ENCODE data around the gene KIF2C. TPM values are rescaled to one million over a fixed set of nuclear protein-coding genes. Genes with fewer than 3 reads are reported as not detected.
"Not testable (repeated sequence)": the region's sequence is repeated elsewhere in the genome, so short reads cannot be mapped to it uniquely, and the experiment has no call there.

The KIF2C gene
- polyA plus RNA-seq, 4 donors, result 24.6 to 27.5 (median 26.3) TPM

DNA sequence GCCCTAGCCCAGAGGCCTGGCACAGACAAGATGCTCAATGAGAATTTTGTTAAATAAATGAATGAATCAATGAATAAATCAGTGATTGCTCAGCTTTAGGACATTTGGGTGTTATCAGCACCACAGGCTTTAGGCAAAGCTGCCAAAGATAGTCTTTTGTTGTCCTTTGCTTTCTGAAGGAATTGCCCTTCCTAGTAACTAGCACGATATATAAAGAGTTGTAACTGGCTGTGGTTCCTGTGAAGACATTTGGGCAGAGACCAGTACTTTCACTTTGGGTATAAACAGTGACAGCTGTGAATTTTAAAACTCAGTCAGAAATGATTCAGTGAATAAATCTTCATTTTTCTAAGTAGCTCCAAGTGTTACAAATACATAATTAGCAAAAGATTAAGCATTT is 22.0 kb upstream of the KIF2C start:
- no peak for DNase-seq (ENCODE audit: low read depth in 4 of 4, low spot score in 2 of 4)

DNA sequence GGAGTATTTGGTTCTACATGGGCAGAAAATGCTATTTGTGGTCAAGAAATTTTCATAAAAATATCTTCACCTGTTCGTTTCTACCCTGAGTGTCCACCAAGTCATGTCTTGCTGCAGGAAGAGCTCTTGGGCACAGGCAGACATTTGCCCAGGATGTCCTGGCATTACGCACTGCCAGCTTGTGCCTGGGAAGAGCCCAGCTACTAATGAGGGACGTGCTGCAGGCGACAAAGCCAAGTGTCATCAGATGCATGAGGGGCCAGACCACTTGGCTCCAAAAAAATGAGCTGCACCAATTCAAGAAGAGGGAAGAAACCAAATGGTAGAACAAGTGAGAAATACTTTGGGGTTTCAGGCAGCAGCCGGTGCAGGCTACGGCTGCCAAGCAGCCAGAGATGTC is 21.5 kb upstream of the KIF2C start:
- DNase-seq (ENCODE audit: low read depth in 4 of 4, low spot score in 2 of 4), result no peak

DNA sequence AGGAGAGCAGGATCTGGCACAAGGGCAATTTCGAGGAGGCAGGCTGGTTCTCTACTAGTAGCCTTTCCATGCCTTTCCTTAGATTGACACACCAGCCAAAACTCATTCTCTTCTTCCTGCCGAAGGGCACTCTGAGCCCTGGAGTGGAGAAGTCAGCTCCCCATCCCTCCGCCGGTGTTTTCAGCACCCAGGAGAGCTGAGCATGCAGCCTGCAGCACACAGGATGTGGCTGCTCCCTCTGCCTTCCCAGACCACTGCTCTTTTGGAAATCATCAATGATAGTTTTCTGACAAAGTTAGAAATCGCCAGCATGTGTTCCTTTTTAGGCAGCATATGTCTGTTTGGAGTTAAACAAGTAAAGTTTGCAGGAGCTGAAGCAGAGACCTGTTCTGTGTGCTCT is 20.3 kb upstream of the KIF2C start:
- DNase-seq (ENCODE audit: low read depth in 4 of 4, low spot score in 2 of 4), result no peak

DNA sequence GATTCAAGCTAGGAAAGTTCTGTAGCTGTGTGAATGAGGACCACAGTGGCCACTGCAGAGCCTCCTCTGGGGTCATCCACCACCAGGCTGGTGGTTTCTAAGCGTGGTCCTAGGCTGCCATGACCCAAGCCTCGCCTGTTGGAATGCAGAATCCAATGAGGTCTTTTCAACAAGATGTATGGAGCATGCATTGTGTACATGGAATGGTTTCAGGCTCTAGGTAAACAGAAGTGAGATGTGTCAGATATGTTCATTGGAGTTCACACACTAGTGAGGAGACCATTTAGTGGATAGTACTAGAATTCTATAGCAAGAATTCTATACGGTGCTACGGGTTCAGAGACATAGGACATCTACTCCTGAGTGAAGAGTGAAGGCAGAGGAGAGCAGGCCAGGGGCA is 19.4 kb upstream of the KIF2C start:
- no peak for DNase-seq (ENCODE audit: low read depth in 4 of 4, low spot score in 2 of 4)

DNA sequence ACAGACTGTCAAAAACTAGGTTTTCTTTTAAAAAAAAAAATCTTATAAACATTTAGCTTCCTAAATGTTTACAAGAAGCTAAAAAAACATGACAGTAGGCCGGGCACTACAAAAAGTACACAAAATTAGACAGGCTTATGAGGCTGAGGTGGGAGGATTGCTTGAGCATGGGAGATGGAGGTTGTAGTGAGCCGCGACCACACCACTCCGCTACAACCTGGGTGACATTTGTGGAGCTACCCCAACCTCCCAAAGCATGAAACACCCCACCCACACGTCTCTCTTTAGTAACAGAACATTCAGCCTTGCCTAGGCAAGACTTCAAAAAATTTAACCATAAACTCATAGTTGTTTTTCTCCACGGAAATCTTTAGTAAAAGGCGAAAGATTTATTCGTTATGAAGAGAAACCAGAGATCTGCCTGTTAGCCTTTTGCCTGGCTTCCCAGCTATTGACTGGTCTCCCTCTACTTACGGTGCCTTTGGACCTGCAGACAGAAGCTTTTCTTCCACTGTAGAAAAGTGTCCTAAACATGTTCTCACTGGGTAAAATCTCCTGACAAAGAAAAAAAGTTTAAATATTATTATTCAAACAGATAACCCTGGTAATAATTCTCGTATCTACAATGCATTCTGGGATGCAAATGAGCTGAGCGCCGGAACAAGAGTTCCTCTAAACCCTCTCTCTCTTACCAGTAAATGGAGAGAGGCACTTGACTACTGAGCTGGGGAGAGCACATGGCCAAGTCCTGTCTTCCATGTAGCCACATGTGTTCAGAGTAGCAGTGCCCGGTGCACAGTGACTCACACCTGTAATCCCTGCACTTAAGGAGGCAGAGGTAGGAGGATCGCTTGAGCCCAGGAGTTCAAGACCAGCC is 17.9 kb upstream of the KIF2C start:
- no peak for DNase-seq (ENCODE audit: low read depth in 4 of 4, low spot score in 2 of 4)

DNA sequence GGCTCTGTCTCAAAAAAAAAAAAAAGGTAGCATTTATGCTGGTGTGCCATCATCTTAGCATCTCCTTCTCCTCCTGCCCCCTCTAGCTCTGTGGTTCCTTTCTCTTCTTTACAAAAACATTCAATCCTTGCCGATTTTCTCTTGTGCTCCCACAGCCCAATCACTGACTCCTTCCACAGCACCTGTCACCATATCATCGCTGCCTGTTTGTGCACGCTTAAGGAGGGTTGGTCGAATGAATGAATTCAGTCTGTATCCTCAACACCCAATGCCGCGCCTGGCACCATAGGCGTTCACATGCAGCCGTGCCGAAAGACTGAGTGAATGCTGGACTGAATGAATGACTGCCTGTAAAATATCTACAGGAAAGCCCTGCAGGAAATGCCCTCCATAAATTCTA is 16.6 kb upstream of the KIF2C start:
- no peak for DNase-seq (ENCODE audit: low read depth in 4 of 4, low spot score in 2 of 4)

DNA sequence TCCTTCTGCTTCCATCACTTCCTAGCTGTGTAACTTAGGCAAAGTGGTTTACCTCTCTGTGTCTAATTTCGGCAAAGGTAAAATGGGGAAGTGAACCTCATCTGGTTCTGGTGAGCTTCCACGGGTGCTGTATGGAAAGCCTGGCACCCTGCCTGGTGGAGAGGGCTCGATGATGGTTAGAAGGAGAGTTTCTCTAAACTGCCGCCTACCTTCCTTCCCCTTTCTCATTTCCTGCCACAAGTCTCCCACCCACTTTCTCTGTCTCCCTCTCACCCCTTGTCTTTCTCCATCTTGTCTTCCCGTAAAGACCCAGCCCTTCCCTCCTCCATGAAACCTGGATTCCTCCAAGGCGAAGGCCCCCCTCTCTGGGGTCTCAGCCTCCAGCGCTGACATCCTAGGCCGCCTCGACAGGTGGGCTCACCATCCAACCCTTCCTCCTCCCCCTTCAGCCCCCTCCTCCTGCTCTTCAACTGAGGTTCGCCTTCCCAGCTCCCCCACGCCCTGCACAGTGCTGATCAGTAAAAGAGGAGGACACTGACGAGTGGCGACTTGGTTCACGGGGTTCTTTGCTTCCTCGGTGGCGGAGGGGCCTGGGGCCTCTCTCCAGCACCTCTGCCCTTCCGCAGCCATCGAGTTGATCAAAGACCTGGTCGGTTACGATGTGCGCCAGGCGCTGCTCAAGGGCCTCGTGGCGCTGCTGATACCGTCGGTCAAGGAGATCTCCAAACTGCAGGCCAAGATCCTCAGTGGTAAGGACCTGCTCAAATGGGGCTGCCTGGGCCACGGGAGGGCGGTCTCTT is 15.9 kb upstream of the KIF2C start:
- DNase-seq (ENCODE audit: low read depth in 4 of 4, low spot score in 2 of 4), result no peak

DNA sequence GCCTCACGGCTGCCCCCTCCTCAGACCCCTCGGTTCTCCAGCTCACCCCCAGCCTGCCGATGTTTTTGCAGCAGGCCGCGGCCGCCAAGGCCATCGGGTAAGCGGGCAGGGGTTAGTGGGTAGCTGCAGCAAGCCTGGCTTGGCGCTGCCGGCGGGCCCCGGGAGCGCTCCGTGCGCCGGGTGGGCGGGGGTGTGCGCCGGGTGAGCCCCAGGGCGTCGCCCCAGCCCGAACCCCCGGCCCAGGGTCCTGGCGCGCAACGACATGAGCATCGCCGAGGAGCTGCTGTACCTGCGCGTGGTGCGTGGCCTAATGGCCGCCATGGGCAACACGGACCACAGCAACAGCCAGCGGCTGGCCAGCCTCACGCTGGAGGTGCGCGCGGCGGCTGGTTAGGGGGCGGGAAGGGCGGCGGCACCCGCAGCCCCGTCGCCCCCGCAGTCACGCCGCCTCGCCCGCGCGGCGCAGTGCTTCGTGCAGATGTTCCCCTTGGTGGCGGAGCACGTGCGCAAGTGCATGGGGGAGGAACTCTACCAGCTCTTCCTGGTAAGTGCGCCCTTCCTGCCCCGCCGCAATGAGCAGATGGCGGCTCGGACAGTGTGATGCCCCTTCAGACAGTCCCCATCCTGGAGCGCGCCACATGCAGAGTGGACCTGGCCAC is 15.2 kb upstream of the KIF2C start:
- no peak for DNase-seq (ENCODE audit: low read depth in 4 of 4, low spot score in 2 of 4)

DNA sequence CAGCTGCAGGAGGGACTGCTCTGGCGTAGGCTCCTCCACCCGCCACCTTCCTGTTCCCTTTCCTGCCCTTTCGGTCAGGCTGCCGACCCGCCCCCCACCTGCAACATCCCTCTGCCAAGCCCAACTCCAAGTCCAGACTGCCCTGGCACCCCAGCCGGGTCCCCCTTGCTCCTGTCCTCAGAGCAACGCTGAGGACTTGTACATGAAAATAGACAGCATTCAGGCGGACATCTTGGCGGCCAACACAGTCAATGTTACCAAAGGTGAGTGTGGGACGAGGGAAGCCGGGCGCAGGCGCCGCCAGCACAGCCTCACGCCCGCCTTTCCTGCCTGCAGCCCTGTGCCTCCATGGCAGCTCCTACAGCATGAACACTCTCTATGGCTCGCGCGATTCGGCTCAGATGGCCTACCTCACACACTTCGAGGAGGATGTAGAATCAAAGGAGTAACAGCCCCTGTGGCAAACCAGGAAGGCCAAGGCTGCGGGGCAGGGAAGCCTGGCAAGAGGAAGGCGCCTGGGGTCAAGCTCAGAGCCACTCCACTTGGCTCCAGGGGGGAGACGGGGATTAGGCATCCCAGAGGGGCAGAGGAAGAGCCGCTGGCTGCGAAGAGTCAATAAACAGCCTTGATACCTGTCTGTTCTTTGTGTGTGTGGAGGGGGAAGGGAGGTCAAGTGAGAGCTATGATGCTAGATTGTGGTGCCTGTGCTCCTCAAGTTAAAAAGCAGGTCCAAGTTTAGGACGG is 14.5 kb upstream of the KIF2C start:
- no peak for DNase-seq (ENCODE audit: low read depth in 4 of 4, low spot score in 2 of 4)

DNA sequence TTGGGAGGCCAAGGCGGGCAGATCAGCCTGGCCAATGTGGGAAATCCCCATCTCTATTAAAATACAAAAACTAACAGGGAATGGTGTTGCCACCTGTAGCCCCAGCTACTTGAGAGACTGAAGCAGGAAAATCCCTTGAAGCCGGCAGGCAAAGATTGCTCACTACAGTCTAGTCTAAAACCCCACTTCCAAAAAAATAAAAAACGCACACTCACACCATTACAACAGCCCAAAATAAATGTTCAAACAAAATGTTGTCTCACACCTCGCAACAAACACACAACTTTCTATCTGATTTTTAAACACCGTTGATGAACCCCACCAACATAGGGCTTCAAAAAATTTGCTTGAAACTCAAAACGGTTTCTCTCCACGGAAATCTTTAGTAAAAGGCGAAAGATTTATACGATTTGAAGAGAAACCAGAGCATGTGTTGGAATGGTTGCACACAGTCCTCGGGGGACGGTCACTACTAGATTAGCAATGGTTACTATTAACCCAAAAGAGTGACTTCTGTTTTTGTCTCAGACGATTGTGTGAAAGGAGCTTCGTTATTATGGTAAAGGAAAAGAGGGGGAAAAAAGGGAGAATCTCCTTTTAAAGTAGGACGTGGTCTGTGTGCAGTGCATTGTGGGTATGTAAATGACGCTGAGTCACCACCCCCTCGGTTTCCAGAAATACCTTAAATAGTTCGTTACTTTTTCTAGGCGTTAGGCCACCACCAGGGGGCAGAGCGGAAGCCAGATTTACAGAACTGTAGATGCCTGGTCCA is 8.7 kb upstream of the KIF2C start, which contains the start of gene RNU5D-1:
Gene RNU5D-1 (minus strand): TSS at position 430 of the 772 bp plus-strand sequence.
- peak; percentile 92 to 99 (median 95) for DNase-seq (ENCODE audit: low read depth in 4 of 4, low spot score in 2 of 4)

DNA sequence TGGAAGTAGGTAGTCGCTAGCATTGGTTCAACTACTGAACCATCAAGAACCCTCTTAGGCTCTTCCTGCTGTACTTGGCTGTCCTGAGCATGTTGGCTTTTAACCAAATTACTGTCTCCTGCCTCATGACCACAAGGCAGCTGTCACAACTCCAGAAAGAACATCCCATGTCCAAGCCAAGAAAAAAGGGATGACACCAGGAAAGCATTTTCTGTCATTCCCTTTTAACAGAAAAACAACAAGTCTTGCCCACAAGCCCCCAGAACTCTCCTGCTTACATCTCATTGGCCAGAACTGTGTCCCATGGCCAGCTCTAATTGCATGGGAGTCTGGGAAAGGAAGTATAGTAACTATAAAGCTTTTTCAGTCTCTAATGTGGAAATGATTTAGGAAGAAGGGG is 6.3 kb upstream of the KIF2C start:
- DNase-seq (ENCODE audit: low read depth in 4 of 4, low spot score in 2 of 4), result no peak

DNA sequence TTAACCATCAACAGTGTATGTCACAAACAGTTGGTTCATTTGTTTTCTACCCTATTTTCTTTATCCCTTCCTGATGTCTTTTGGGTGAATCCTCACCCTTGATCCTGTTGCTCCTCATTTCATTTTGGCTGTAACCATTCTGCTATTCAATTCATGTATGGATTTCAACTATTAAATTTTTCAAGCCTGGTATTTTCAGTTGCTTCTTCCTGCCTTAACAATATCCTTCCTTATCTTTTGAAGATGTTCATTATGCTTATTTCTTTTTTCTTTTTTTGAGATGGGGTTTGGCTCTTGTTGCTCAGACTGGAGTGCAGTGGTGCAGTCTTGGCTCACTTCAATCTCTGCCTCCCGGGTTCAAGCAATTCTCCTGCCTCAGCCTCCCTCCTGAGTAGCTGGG is 5.9 kb upstream of the KIF2C start:
- DNase-seq (ENCODE audit: low read depth in 4 of 4, low spot score in 2 of 4), result no peak

DNA sequence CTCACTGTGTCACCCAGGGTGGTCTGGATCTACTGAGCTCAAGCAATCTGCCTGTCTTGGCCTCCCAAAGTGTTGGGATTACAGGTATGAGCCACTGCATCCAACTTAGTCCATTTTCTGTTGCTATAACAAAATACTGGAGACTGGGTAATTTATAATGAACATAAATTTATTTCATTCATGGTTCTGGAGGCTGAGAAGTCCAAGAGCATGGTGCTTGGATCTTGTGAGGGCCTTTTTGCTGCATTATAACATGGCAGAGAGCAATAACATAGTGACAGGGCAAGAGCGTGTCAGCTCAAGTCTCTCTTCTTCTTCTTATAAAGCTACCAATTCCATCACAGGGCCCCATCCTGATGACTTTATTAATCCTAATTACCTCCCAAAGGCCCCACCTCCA is 3.6 kb upstream of the KIF2C start:
- DNase-seq (ENCODE audit: low read depth in 4 of 4, low spot score in 2 of 4), result no peak

DNA sequence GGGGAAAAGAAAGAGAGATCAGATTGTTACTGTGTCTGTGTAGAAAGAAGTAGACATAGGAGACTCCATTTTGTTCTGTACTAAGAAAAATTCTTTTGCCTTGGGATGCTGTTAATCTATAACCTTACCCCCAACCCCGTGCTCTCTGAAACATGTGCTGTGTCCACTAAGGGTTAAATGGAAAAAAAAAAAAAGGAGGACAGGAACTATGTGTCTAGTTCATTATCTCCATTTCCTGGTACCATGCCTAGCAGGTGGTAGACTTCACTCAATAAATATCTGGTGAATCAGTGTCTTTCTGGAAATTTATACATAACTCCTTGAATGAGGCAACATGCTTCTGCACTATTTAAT is 707 bp upstream of the KIF2C start:
- not testable (repeated sequence) for DNase-seq (ENCODE audit: low read depth in 4 of 4, low spot score in 2 of 4)

DNA sequence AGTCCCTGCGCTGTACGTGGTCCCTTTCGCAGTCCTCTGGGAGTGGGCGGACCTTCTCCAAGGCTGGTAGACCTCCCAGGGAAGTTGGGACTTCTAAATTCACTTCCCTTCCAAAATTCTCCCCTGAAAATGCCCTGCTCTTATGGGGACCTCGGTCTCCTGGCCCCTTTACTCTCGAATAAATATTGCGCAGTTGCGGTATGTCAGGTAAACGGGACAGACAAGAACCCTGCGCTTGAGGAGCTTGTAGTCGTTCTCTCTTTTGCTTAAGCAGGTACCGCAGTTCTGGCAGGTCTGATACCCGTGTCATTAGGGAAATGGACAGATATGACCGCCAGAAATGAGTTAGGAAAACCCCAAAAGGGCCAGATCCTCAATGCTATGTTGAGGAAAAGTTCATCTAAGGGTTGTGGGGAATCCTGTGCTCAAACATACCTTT is 561 bp downstream of the KIF2C start:
- no peak for DNase-seq (ENCODE audit: low read depth in 4 of 4, low spot score in 2 of 4)

DNA sequence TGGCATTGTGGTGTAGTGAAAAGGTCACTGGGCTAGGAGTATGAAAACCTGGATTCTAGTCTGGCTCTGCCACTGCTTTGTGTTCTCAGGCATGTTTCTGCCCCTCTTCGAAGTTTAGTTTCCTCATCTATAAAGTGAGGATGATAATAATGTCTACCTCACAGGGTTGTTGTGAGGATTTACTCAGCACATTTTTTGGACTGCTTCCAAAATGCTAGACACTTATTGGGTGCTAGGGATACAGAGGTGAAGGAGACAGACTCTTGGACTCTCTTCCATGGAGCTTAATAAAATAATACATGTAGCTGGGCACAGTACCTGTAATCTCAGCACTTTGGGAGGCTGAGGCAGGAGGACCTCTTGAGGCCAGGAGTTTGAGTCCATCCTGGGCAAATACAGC is 3.6 kb downstream of the KIF2C start:
- no peak for DNase-seq (ENCODE audit: low read depth in 4 of 4, low spot score in 2 of 4)

DNA sequence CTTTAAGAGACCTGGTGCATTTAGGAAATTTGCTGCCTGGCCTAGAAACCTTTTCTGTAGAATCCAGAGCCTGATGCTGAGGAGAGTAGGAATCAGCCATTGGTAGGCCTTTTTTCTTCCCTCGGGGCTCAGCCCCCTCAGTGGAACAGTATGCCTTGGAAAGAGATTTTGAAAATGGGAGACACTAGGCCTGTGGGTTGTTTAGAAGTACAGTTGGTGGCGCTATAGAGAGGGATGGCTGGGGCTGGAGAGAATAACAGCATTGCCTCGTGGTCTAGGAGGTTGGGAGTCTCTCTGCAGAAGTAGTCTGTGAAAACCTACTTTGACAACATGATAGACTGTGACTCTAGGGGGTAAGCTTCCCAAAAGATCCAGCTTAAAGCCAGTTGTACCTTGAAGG is 8.2 kb downstream of the KIF2C start:
- DNase-seq (ENCODE audit: low read depth in 4 of 4, low spot score in 2 of 4), result no peak

DNA sequence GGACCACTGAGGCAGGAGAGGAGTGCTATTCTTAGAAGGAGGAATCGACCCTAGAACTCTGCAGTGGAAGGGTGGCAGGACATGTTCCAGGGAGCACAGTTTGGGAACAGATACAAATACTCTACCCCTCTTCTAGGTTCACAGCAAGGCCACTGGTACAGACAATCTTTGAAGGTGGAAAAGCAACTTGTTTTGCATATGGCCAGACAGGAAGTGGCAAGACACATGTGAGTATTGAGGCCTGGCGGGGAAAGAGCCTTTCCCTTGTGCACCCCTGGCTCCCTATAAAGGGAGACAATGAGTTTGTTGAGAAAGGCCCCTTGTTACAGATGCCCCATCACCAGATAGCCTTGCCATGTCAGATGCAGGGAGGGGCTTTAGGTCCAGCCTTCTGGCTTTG is 17.8 kb downstream of the KIF2C start:
- DNase-seq (ENCODE audit: low read depth in 4 of 4, low spot score in 2 of 4), result no peak

DNA sequence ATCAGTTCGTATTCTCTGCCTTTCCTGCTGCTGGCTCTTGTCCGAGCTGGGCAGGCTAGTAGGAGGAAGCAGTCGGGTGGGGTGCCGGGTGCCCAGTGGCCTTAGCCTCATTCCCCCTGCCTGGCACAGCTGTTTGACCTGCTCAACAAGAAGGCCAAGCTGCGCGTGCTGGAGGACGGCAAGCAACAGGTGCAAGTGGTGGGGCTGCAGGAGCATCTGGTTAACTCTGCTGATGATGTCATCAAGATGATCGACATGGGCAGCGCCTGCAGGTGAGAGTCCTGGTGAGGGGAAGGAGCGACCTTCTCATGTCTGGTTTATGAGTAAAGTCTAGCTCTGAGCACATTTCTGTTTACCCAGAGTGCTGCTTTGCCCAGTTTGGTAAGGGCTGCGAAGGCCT is 19.4 kb downstream of the KIF2C start:
- no peak for DNase-seq (ENCODE audit: low read depth in 4 of 4, low spot score in 2 of 4)

DNA sequence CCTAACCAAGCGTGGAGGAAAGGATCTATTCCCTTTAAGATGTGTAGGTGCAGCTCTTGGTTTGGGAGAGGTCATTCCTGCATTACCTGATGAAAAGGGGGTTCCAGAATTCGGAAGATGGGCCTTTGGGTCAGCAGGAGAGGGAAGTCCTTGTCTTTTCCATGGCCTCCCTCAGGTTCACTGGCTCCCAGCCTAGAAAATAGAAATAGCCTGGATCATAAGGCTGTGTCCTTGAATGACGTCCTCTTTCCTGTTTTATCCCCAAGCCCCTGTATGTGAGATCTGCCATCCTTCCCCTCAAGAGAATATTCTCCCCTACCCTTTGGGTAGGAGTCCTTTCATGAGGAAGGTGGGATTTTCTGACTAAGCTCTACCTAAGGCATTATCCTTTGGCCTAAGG is 21.2 kb downstream of the KIF2C start:
- DNase-seq (ENCODE audit: low read depth in 4 of 4, low spot score in 2 of 4), result no peak
